Kidney tubule cell (primary cell): ENCODE data around the gene PBX3.

Source experiments
- DNase-seq: peaks from one replicate; pipeline ENCODE4 v3.0.0-alpha.2; 2018; ENCODE audit warnings: low spot score

The PBX3 gene

GRCh38 chr9:125867751-125868415 is 120.7 kb downstream of the PBX3 start:
- DNase-seq = peak; percentile 30

GRCh38 chr9:125878164-125878631 is 131.0 kb downstream of the PBX3 start:
- DNase-seq = no peak

- no peak for DNase-seq
Observed at GRCh38 chr9:125881042-125881441, 133.9 kb downstream of the PBX3 start.

- DNase-seq = no peak
Observed at GRCh38 chr9:125883565-125884217, 136.5 kb downstream of the PBX3 start.

GRCh38 chr9:125884218-125884595 is 137.0 kb downstream of the PBX3 start:
- no peak for DNase-seq

- no peak for DNase-seq
Observed at GRCh38 chr9:125885405-125886034, 138.3 kb downstream of the PBX3 start.

- DNase-seq = no peak
Observed at GRCh38 chr9:125886365-125886764, 139.2 kb downstream of the PBX3 start.

GRCh38 chr9:125887172-125887571 is 140.0 kb downstream of the PBX3 start:
- no peak for DNase-seq

GRCh38 chr9:125888211-125888610 is 141.0 kb downstream of the PBX3 start:
- no peak for DNase-seq

GRCh38 chr9:125889112-125889475 is 141.9 kb downstream of the PBX3 start:
- DNase-seq = no peak

- peak; percentile 29 for DNase-seq
Observed at GRCh38 chr9:125889476-125890419, 142.6 kb downstream of the PBX3 start.

- DNase-seq = no peak
Observed at GRCh38 chr9:125890826-125891225, 143.7 kb downstream of the PBX3 start.

GRCh38 chr9:125893277-125893676 is 146.1 kb downstream of the PBX3 start:
- no peak for DNase-seq

- DNase-seq = no peak
Observed at GRCh38 chr9:125894566-125894965, 147.4 kb downstream of the PBX3 start.

- no peak for DNase-seq
Observed at GRCh38 chr9:125896404-125896803, 149.2 kb downstream of the PBX3 start.

- DNase-seq = no peak
Observed at GRCh38 chr9:125896964-125897363, 149.8 kb downstream of the PBX3 start.

GRCh38 chr9:125897481-125897880 is 150.3 kb downstream of the PBX3 start:
- no peak for DNase-seq

- DNase-seq = peak; percentile 15
Observed at GRCh38 chr9:125902214-125902613, 155.0 kb downstream of the PBX3 start.

- no peak for DNase-seq
Observed at GRCh38 chr9:125902831-125903512, 155.8 kb downstream of the PBX3 start.

- DNase-seq = no peak
Observed at GRCh38 chr9:125904155-125904851, 157.1 kb downstream of the PBX3 start.

GRCh38 chr9:125906144-125906543 is 159.0 kb downstream of the PBX3 start:
- DNase-seq = peak; percentile 4
